Measurements from ENCODE around the gene OR6T1. TPM values are rescaled to one million over a fixed set of nuclear protein-coding genes. Genes with fewer than 3 reads are reported as not detected.

Gene OR6T1
- total RNA-seq, result not detected in 2 replicates

DNA sequence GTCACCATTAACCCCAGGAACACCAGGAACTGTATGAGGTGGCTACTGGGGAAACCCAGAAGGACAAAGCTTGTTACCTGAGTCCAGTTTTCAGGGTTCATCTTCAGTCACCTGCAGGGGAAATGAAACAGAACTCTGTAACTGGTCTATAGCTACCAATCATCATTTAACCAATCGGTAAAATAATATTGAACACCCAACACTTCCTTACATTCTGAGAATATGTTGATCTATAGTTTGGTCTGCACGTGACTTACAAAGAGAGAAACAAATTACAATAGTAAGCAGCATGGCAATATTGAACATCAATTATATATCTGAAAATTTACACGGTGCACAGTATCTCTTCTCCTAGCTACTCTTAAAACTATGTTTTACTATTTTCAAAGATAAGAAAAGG, at the start of gene OR6T1:
TSS of gene OR6T1 (minus strand) at position 101 of the 400 bp plus-strand sequence. CDS start at position 101, 0 bp downstream.

GRCh38 chr11:123977731-123978347, 34.2 kb upstream of the OR6T1 start, which contains the start of gene OR10S1:
Gene OR10S1 (minus strand): TSS chr11:123977781. CDS start chr11:123977664, 117 bp downstream.

DNA sequence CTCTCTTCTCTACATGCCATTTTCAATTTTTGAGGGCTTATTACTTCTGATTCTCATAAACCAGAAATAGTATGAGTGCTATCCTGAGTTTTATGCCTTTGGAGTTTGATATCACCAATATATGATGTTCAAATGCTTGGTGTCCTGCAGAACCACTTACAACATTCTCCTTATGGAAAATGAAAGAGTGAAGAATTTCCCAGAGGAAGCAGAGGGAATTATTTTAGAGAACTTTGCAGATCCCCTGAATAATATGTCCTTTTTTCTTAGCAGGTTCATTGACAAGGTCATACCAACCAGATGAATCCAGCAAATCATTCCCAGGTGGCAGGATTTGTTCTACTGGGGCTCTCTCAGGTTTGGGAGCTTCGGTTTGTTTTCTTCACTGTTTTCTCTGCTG, 4.3 kb downstream of the OR6T1 start, which contains the start of gene OR4D5:
TSS of gene OR4D5 (plus strand) at position 301 of the 400 bp plus-strand sequence. CDS start at position 301, 0 bp downstream.

DNA sequence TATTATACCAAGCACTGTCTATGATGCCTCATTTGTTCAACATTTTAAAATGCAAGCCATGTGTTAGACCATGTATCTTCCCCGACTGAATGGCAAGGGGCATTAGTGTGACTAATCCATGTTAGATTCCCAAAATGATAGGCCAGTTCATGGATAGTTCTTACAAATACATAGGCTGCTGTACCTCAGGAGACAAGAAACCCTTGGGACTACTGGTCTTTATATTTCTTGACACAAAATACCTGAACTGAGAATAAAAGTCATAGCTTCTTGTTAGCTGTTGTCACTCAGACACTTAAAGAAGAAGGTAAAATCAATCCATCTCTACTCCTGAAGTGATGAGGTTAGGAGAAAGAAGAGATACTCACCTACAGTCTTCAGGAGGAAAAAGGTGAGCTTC, 41.8 kb downstream of the OR6T1 start, which contains the start of gene OR8D4:
TSS of gene OR8D4 (plus strand) at position 301 of the 400 bp plus-strand sequence. CDS start 4,265 bp downstream, outside the sequence.

Other genes with a start within 250 kb of the OR6T1 start
- gene ZNF202, start 202.2 kb downstream of the OR6T1 start, total RNA-seq, result 6.2 and 9.6 TPM in 2 replicates
- not detected in 2 replicates for gene OR6X1, start 189.3 kb downstream of the OR6T1 start, total RNA-seq
- gene OR6M1, start 137.5 kb downstream of the OR6T1 start, total RNA-seq, result not detected in 2 replicates
- not detected in 2 replicates for gene TMEM225, start 58.2 kb downstream of the OR6T1 start, total RNA-seq
- gene OR8D4, start 41.7 kb downstream of the OR6T1 start, total RNA-seq, result not detected in 2 replicates
- not detected in 2 replicates for gene OR4D5, start 4.2 kb downstream of the OR6T1 start, total RNA-seq
- not detected in 2 replicates for gene OR10S1, start 33.9 kb upstream of the OR6T1 start, total RNA-seq
- not detected in 2 replicates for gene OR10G6, start 51.3 kb upstream of the OR6T1 start, total RNA-seq
- not detected in 2 replicates for gene OR10G4, start 69.2 kb upstream of the OR6T1 start, total RNA-seq
- gene OR10G9, start 79.2 kb upstream of the OR6T1 start, total RNA-seq, result not detected in 2 replicates
- gene OR10G8, start 83.0 kb upstream of the OR6T1 start, total RNA-seq, result not detected in 2 replicates
- not detected in 2 replicates for gene OR10G7, start 97.5 kb upstream of the OR6T1 start, total RNA-seq
- gene VWA5A, start 171.6 kb upstream of the OR6T1 start, total RNA-seq, result 2.9 and 3.0 TPM in 2 replicates
- not detected in 2 replicates for gene OR10D3, start 239.5 kb upstream of the OR6T1 start, total RNA-seq

Measured in smooth muscle cell of the umbilical artery (primary cell).